ENCODE data around the gene ITGB6. TPM values are rescaled to one million over a fixed set of nuclear protein-coding genes. Genes with fewer than 3 reads are reported as not detected.
"Not testable (repeated sequence)": the region's sequence is repeated elsewhere in the genome, so short reads cannot be mapped to it uniquely, and the experiment has no call there.

ITGB6 gene
- total RNA-seq, 1 donor from 2014 or later, result not detected

GRCh38 chr2:160156100-160156499, 44.0 kb downstream of the ITGB6 start:
- Mint-ChIP-seq H3K27ac (ENCODE audit: unreplicated experiment) (no peak overlapping the region), H3K9me3 (peaks cover 3% of the 10 kb centered on the region), H3K27me3 (ENCODE audit: low read depth) (no peaks in the 10 kb centered on the region), H3K4me1 (peaks cover 14% of the 10 kb centered on the region), H3K36me3 (ENCODE audit: low read depth) (peaks cover 4% of the 10 kb centered on the region), H3K4me3 (no peak overlapping the region)
- no peak for TF ChIP-seq CTCF (conservative IDR thresholded peaks at IDR 0.05)
- no peak for DNase-seq (ENCODE audit: low read depth, low spot score)

- H3K9me3 Mint-ChIP-seq; H3K4me3 Mint-ChIP-seq; H3K27ac Mint-ChIP-seq (ENCODE audit: unreplicated experiment); H3K27me3 Mint-ChIP-seq (ENCODE audit: low read depth); H3K36me3 Mint-ChIP-seq (ENCODE audit: low read depth); DNase-seq (ENCODE audit: low read depth, low spot score); H3K4me1 Mint-ChIP-seq: not testable (repeated sequence)
Observed at GRCh38 chr2:160148419-160148818, 51.7 kb downstream of the ITGB6 start.

DNA sequence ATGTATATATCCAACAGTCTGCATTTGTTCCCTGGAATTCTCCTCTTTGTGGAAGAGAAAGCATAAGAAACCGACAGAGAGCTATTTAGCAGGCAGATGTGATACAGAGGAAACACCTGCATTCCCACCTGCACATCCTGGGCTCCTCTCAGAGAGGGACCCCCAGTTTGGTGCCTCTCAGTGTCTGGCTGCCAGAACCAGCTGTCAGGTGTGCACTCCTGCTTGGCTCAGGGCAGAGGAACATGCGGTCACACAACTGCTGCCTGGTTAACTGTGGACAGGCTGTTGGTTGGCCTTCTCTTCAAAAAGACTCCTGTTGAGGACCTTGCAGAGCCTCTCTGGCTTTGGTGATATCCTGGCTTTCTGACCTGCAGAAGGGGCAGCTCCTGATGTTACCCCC, 54.6 kb downstream of the ITGB6 start:
- H3K36me3 Mint-ChIP-seq (ENCODE audit: low read depth), result no peaks in the 10 kb centered on the region
- no peak for TF ChIP-seq CTCF (conservative IDR thresholded peaks at IDR 0.05)
- peaks cover 2% of the 10 kb centered on the region for H3K27me3 Mint-ChIP-seq (ENCODE audit: low read depth)
- H3K9me3 Mint-ChIP-seq, result no peaks in the 10 kb centered on the region
- H3K4me1 Mint-ChIP-seq, result no peaks in the 10 kb centered on the region
- no peak overlapping the region for H3K4me3 Mint-ChIP-seq
- no peak for DNase-seq (ENCODE audit: low read depth, low spot score)
- no peak overlapping the region for H3K27ac Mint-ChIP-seq (ENCODE audit: unreplicated experiment)

DNA sequence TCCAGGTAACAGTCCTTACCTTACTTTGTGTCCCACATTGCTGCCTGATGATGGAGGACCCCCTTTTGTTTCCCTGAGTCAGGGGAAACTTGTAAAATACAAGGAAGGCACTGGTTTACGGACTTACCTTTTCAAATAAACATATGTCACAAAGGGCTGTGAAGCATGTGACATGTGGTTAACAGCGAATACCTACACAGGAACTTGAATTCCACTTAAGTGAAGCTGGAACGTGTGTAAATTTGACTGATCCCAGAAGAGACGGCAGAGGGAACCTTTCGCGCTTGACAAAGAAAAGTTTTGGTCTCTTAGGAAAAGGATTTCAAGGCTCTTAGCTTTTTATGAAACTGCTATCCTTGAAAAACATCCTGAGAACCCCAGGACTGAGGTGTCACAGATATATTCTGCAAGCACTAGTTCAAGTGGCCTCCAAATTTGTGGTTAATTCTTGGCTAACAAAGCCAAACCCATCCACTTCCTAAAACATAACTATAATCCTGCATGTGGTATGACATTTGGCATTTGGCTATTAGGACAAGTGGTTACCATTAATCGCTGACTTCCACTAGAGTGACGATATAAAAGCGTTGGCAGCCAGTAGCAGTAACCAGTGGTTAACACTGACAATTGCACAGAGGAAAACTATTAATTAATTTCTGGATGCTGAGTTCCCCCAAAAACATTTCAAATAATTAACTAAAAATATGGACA, 55.6 kb downstream of the ITGB6 start:
- no peak for TF ChIP-seq CTCF (conservative IDR thresholded peaks at IDR 0.05)

GRCh38 chr2:160142472-160142871, 57.6 kb downstream of the ITGB6 start:
- H3K27me3 Mint-ChIP-seq (ENCODE audit: low read depth), result no peaks in the 10 kb centered on the region
- no peak overlapping the region for H3K27ac Mint-ChIP-seq (ENCODE audit: unreplicated experiment)
- H3K9me3 Mint-ChIP-seq, result no peaks in the 10 kb centered on the region
- no peak overlapping the region for H3K4me3 Mint-ChIP-seq
- no peaks in the 10 kb centered on the region for H3K4me1 Mint-ChIP-seq
- no peak for TF ChIP-seq CTCF (conservative IDR thresholded peaks at IDR 0.05)
- H3K36me3 Mint-ChIP-seq (ENCODE audit: low read depth), result no peaks in the 10 kb centered on the region
- no peak for DNase-seq (ENCODE audit: low read depth, low spot score)

More for the DNA sequence above, 55.6 kb downstream of the ITGB6 start:
- Mint-ChIP-seq H3K36me3 (ENCODE audit: low read depth) (no peaks in the 10 kb centered on the region), H3K27me3 (ENCODE audit: low read depth) (peaks cover 2% of the 10 kb centered on the region), H3K4me1 (no peaks in the 10 kb centered on the region), H3K4me3 (no peak overlapping the region), H3K9me3 (no peaks in the 10 kb centered on the region), H3K27ac (ENCODE audit: unreplicated experiment) (no peak overlapping the region)
- DNase-seq (ENCODE audit: low read depth, low spot score), result no peak

GRCh38 chr2:160141912-160142311, 58.2 kb downstream of the ITGB6 start:
- Mint-ChIP-seq H3K27ac (ENCODE audit: unreplicated experiment) (no peak overlapping the region), H3K9me3 (no peaks in the 10 kb centered on the region), H3K4me1 (no peaks in the 10 kb centered on the region), H3K27me3 (ENCODE audit: low read depth) (no peaks in the 10 kb centered on the region), H3K4me3 (no peak overlapping the region), H3K36me3 (ENCODE audit: low read depth) (no peaks in the 10 kb centered on the region)
- DNase-seq (ENCODE audit: low read depth, low spot score), result no peak
- no peak for TF ChIP-seq CTCF (conservative IDR thresholded peaks at IDR 0.05)
